Endothelial cell of umbilical vein (primary cell): Measurements from ENCODE around the gene OR5T2. TPM values are rescaled to one million over a fixed set of nuclear protein-coding genes. Genes with fewer than 3 reads are reported as not detected.

Experiments used
- Bru-seq: library from RNA; stranded (reverse); fragments of 400-500 nt; gene quantifications from one replicate; lab custom pipeline; 2021; lab: Mats Ljungman, UMichigan
- BruChase-seq, 2 experiments: library from RNA; stranded (reverse); fragments of 400-500 nt; gene quantifications; one replicate each; lab custom pipeline; 2021; lab: Mats Ljungman, UMichigan
- BruUV-seq: library from RNA; stranded (reverse); fragments of 400-500 nt; replicated peaks from 2 replicates; lab custom pipeline; 2021; lab: Mats Ljungman, UMichigan
- CTCF ChIA-PET: fragments of 300-600, 350-600 bp; sonication (Branson Sonifier 250); formaldehyde crosslinking; loops from one replicate; lab custom pipeline; 2021; ENCODE audit warnings: antibody characterized with exemption, inconsistent platforms; lab: Charles Lee
- POLR2A ChIA-PET: fragments of 300-600, 350-600 bp; sonication (Branson Sonifier 250); formaldehyde crosslinking; loops from one replicate; lab custom pipeline; 2021; ENCODE audit warnings: antibody characterized with exemption, inconsistent platforms; lab: Charles Lee
- DNase-seq: peaks from one replicate; pipeline ENCODE4 v3.0.0-alpha.2; 2011; ENCODE audit warnings: low read depth, low spot score
- FAIRE-seq: peaks from 2 replicates; lab custom pipeline; 2011; peaks lifted over from hg19 to GRCh38; lab: Jason Lieb, UNC
- H2AFZ ChIP-seq: 2 replicates; pipeline ENCODE4 v1.6.0; 2012; ENCODE audit warnings: low read depth, low read length, control low read depth, inconsistent platforms
- H3K27ac ChIP-seq: 2 replicates; pipeline ENCODE4 v1.5.1; 2011; ENCODE audit warnings: low read depth, mild to moderate bottlenecking, control low read depth, low read length, moderate library complexity; ENCODE audit not compliant: insufficient read depth
- H3K27me3 ChIP-seq, 2 experiments: 2 replicates each; pipeline versions ENCODE4 v1.6.0 to v1.6.1; 2011; ENCODE audit warnings: low read length in 2 of 2, mixed read lengths in 1 of 2; ENCODE audit not compliant: control insufficient read depth in 2 of 2, insufficient read depth in 2 of 2
- H3K36me3 ChIP-seq, 2 experiments: 2 replicates in 1 of 2; 3 replicates in 1 of 2; pipeline ENCODE4 v1.5.1; 2011; ENCODE audit warnings: low read length in 2 of 2, mild to moderate bottlenecking in 1 of 2, moderate library complexity in 1 of 2; ENCODE audit not compliant: control insufficient read depth in 2 of 2, insufficient read depth in 2 of 2; ENCODE audit errors: extremely low read depth in 1 of 2
- H3K4me1 ChIP-seq: 3 replicates; pipeline ENCODE4 v1.5.1; 2011; ENCODE audit warnings: mild to moderate bottlenecking, low read length; ENCODE audit not compliant: control insufficient read depth, insufficient read depth; ENCODE audit errors: extremely low read depth
- H3K4me2 ChIP-seq: 2 replicates; pipeline ENCODE4 v1.6.1; 2011; ENCODE audit warnings: low read length, control low read depth, mixed read lengths; ENCODE audit not compliant: insufficient read depth
- H3K4me3 ChIP-seq, 3 experiments: fragments of 200-600 bp in 1 of 3; sonication (generic), shearing (Covaris generic) in 1 of 3; replicated peaks in 1 of 3; 2 replicates each; pipeline ENCODE4 v1.5.1; 2011 to 2016; ENCODE audit warnings: control low read depth in 3 of 3, low read length in 3 of 3, mild to moderate bottlenecking in 2 of 3, inconsistent platforms in 1 of 3, low read depth in 1 of 3, moderate library complexity in 1 of 3; ENCODE audit not compliant: insufficient read depth in 1 of 3
- H3K79me2 ChIP-seq: 2 replicates; pipeline ENCODE4 v1.6.0; 2012; ENCODE audit warnings: low read length, inconsistent platforms; ENCODE audit not compliant: control insufficient read depth, insufficient read depth
- H3K9ac ChIP-seq: replicated peaks from 2 replicates; pipeline ENCODE3; 2011; ENCODE audit warnings: low read length, control low read depth; ENCODE audit not compliant: insufficient read depth; ENCODE audit errors: extremely low read depth
- H3K9me1 ChIP-seq: replicated peaks from 3 replicates; pipeline ENCODE4 v1.6.0; 2011; ENCODE audit warnings: mild to moderate bottlenecking, low read length; ENCODE audit not compliant: control insufficient read depth, insufficient read depth; ENCODE audit errors: extremely low read depth
- H3K9me3 ChIP-seq: replicated peaks from 2 replicates; pipeline ENCODE4 v1.5.1; 2012; ENCODE audit warnings: low read length, inconsistent platforms; ENCODE audit not compliant: control insufficient read depth, insufficient read depth
- H4K20me1 ChIP-seq: replicated peaks from 2 replicates; pipeline ENCODE3; 2011; ENCODE audit warnings: mild to moderate bottlenecking, low read length; ENCODE audit not compliant: control insufficient read depth, insufficient read depth; ENCODE audit errors: extremely low read depth
- CTCF ChIP-seq, 2 donors: IDR thresholded peaks; 1 replicate in 1 of 2; 2 replicates in 1 of 2; pipeline ENCODE4 v1.5.1; 2011; ENCODE audit warnings: low read length in 2 of 2, mild to moderate bottlenecking in 2 of 2, moderate library complexity in 2 of 2, control low read depth in 1 of 2, inconsistent platforms in 1 of 2, low read depth in 1 of 2; ENCODE audit not compliant: insufficient read depth in 1 of 2; ENCODE audit errors: extremely low read depth in 1 of 2
- EZH2 ChIP-seq: IDR thresholded peaks from 2 replicates; pipeline ENCODE4 v1.6.1; 2012; ENCODE audit warnings: borderline replicate concordance, low read depth, mild to moderate bottlenecking, moderate library complexity, low read length, inconsistent platforms; ENCODE audit not compliant: severe bottlenecking
- FOS ChIP-seq: IDR thresholded peaks from 2 replicates; pipeline ENCODE4 v1.6.1; 2011; ENCODE audit warnings: mild to moderate bottlenecking, low read length, moderate library complexity, borderline replicate concordance; ENCODE audit not compliant: insufficient read depth
- GATA2 ChIP-seq: IDR thresholded peaks from 2 replicates; pipeline ENCODE4 v1.7.0; 2011; ENCODE audit warnings: low read depth, mild to moderate bottlenecking, moderate library complexity, mixed read lengths, low read length; ENCODE audit not compliant: insufficient read length, insufficient read depth
- JUN ChIP-seq: IDR thresholded peaks from 2 replicates; pipeline ENCODE4 v1.6.1; 2011; ENCODE audit warnings: borderline replicate concordance, low read depth; ENCODE audit not compliant: insufficient read length, insufficient read depth
- MAX ChIP-seq: IDR thresholded peaks from 2 replicates; pipeline ENCODE4 v1.6.1; 2011; ENCODE audit not compliant: insufficient read depth, insufficient read length
- MYC ChIP-seq: IDR thresholded peaks from one replicate; pipeline ENCODE4 v1.6.1; 2011; ENCODE audit warnings: mild to moderate bottlenecking, low read depth, low read length
- POLR2A ChIP-seq: IDR thresholded peaks from 2 replicates; pipeline ENCODE4 v1.6.1; 2012; ENCODE audit warnings: low read depth, mild to moderate bottlenecking, control low read depth, low read length
- POLR2AphosphoS5 ChIP-seq: IDR thresholded peaks from 2 replicates; pipeline ENCODE4 v1.6.1; 2012; ENCODE audit warnings: low read depth, mild to moderate bottlenecking, control low read depth, low read length, moderate library complexity; ENCODE audit not compliant: insufficient read depth
- dilution Hi-C: fragments of 300-500 bp; cut with MboI; formaldehyde crosslinking; loops from one replicate; pipeline ENCODE4 v1.15.0; 2019; ENCODE audit warnings: low sequenced_read_pairs; ENCODE audit not compliant: extremely low pct_ligation_motif_present
- intact Hi-C: fragments of 100-400 bp; cut with micrococcal nuclease; formaldehyde crosslinking; loops from one replicate; pipeline ENCODE4 v1.10.0; 2022
- long read RNA-seq: library from polyadenylated mRNA; stranded (forward); transcript quantifications from one replicate; pipeline ENCODE4 v2.0.0, GENCODE V29; 2021
- polyA minus RNA-seq, 3 experiments: library from RNA; depleted of rRNA, polyadenylated mRNA; stranded (reverse); fragments of >200 nt; gene quantifications; 1 replicate in 1 of 3; 2 replicates in 2 of 3; pipeline ENCODE4 v1.2.3, GENCODE V29; 2011
- polyA plus RNA-seq, 4 experiments: library from polyadenylated mRNA; depleted of rRNA in 3 of 4; stranded (reverse) in 3 of 4; unstranded in 1 of 4; fragments of >200 nt; gene quantifications; 2 replicates each; pipeline versions ENCODE4 v1.2.1 to v1.2.3, GENCODE V29; 2011 to 2012; ENCODE audit warnings: missing spikeins in 1 of 4
- total RNA-seq: library from RNA; stranded (reverse); gene quantifications from 2 replicates; pipeline ENCODE4 v1.2.3, GENCODE V29; 2021

OR5T2 gene
- total RNA-seq = not detected in 2 replicates
- polyA plus RNA-seq = not detected in 2 replicates
- not detected in 2 replicates for polyA plus RNA-seq (2011; cell fraction: cytosol; rRNA removed)
- polyA plus RNA-seq (2011; cell fraction: nucleus; rRNA removed) = not detected in 2 replicates
- not detected in 2 replicates for polyA plus RNA-seq (2012)
- not detected in 2 replicates for polyA minus RNA-seq
- not detected for polyA minus RNA-seq (2011; cell fraction: cytosol; rRNA and poly(A)+ RNA removed)
- not detected in 2 replicates for polyA minus RNA-seq (2011; cell fraction: nucleus; rRNA and poly(A)+ RNA removed)
- Bru-seq, nascent RNA = not detected
- not detected for BruChase-seq, experiment 1, labeled RNA remaining after a 6-hour chase
- BruChase-seq, experiment 2, labeled RNA remaining after a 2-hour chase = not detected
- long read RNA-seq = 0 reads

- Histone ChIP-seq H3K9me3 (peaks cover 2% of the 10 kb centered on the region), H2AFZ (no peak within 1 kb of the TSS), H3K4me3 (no peak within 1 kb of the TSS), H3K9me1 (no peaks in the 10 kb centered on the region), H3K27me3 (no peaks in the 10 kb centered on the region), H3K27ac (no peak within 1 kb of the TSS), H3K9ac (no peak within 1 kb of the TSS), H3K79me2 (no peaks in the 10 kb centered on the region), H3K36me3 (no peaks in the 10 kb centered on the region), H4K20me1 (no peaks in the 10 kb centered on the region), H3K4me2 (no peak within 1 kb of the TSS), H3K4me1 (no peaks in the 10 kb centered on the region)
- TF ChIP-seq POLR2A (no peak), EZH2 (no peak), POLR2AphosphoS5 (no peak), GATA2 (no peak), JUN (no peak), FOS (no peak), MYC (no peak), CTCF (IDR thresholded peaks at IDR 0.05; ENCODE audit: extremely low read depth in 1 of 2, insufficient read depth in 1 of 2, low read depth in 1 of 2, low read length in 2 of 2) (no peak), MAX (no peak)
- CTCF ChIA-PET = no interaction called here
- intact Hi-C loops = no loop called here
- POLR2A ChIA-PET = no interaction called here
- BruUV-seq = no TSS peak
- no peak for FAIRE-seq
- dilution Hi-C loops = no loop called here
- no peak for DNase-seq
Measured at GRCh38 chr11:56234155-56234554, at the start of gene OR5T2. OR5T2 (minus strand) TSS chr11:56234255; CDS start chr11:56233062, 1,193 bp downstream.
